Choroid plexus epithelial cell (primary cell): ENCODE measurements around the gene SYNJ2.

ENCODE experiments used
- DNase-seq: peaks from one replicate; pipeline ENCODE4 v3.0.0-alpha.2; 2010; ENCODE audit warnings: low read depth
- H3K4me3 ChIP-seq: 2 replicates; pipeline ENCODE4 v1.5.1; 2011; ENCODE audit warnings: low read depth, mild to moderate bottlenecking, control low read depth, low read length, moderate library complexity
- TF ChIP-seq, protein P1 (sequence below): conservative IDR thresholded peaks from 2 replicates; pipeline ENCODE4 v1.5.1; 2011; ENCODE audit warnings: low read depth, mild to moderate bottlenecking, control low read depth, inconsistent platforms, low read length, moderate library complexity

The SYNJ2 gene

GRCh38 chr6:158050955-158051354, 69.3 kb downstream of the SYNJ2 start:
- TF ChIP-seq, protein P1, sequence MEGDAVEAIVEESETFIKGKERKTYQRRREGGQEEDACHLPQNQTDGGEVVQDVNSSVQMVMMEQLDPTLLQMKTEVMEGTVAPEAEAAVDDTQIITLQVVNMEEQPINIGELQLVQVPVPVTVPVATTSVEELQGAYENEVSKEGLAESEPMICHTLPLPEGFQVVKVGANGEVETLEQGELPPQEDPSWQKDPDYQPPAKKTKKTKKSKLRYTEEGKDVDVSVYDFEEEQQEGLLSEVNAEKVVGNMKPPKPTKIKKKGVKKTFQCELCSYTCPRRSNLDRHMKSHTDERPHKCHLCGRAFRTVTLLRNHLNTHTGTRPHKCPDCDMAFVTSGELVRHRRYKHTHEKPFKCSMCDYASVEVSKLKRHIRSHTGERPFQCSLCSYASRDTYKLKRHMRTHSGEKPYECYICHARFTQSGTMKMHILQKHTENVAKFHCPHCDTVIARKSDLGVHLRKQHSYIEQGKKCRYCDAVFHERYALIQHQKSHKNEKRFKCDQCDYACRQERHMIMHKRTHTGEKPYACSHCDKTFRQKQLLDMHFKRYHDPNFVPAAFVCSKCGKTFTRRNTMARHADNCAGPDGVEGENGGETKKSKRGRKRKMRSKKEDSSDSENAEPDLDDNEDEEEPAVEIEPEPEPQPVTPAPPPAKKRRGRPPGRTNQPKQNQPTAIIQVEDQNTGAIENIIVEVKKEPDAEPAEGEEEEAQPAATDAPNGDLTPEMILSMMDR = no peak
- no peak overlapping the region for H3K4me3 ChIP-seq
- DNase-seq = no peak

DNA sequence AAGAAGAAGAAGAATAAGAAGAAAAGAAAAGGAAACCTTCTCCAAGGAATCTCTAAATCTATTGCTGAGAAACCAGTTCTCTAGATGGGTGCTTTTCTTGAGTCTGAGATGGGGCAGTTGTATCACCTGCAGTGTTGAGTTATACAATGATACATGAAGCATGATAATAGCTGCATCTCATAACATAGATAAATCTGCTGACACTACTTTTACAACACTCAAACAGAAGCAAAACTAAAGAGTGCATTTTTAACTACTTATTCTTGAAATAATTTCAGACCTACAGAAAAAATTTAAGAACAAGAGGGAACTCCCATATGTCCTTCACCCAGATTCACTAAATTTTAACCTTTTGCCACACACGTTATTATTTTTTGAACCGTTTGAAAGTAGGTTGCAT, 70.3 kb downstream of the SYNJ2 start:
- TF ChIP-seq, protein P1 = no peak
- DNase-seq = no peak

DNA sequence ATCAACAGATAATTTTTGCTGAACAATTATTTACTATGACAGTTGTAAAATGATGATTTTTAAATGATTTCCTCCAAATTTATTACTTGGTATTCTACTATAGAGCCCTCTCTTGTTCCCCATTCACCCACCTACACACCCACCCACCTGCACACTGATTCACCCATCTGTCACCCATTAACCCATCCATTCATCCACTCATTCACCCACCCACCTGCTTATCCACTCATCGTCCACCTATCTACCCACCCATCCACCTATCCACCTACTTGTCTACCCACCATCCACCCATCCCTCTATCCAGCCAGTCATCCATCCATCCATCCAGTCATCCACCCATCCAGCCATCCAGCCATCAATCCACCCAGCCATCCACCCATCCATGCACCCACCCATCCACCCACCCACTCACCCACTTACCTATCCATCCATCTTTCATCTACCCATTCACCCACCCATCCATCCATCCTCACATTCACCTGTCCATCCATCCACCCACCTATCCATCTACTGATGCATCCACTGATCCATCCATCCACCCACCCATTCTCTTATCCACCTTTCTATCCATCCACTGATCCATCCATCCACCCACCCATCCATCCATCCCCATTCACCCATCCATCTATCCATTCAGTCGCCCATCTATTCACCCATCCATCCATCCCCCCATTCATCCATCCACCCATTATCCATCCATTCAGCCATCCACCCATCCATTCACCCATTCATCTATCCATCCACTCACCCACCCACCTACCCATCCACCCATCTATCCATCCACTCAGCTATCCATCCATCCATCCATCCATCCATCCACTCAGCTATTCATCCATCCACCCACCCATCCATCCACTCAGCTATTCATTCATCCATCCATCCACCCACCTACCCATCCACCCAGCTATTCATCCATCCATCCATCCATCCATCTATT, 72.0 kb downstream of the SYNJ2 start:
- no peak overlapping the region for H3K4me3 ChIP-seq
- no peak for DNase-seq
- TF ChIP-seq, protein P1 = no peak

More for the DNA sequence above, 70.3 kb downstream of the SYNJ2 start:
- no peak overlapping the region for H3K4me3 ChIP-seq

GRCh38 chr6:158056355-158056754, 74.7 kb downstream of the SYNJ2 start:
- DNase-seq = no peak
- TF ChIP-seq, protein P1 = no peak
- H3K4me3 ChIP-seq = no peak overlapping the region

- no peak for DNase-seq
- H3K4me3 ChIP-seq = no peak overlapping the region
- TF ChIP-seq, protein P1 = no peak
Observed at GRCh38 chr6:158056804-158057203, 75.1 kb downstream of the SYNJ2 start.

DNA sequence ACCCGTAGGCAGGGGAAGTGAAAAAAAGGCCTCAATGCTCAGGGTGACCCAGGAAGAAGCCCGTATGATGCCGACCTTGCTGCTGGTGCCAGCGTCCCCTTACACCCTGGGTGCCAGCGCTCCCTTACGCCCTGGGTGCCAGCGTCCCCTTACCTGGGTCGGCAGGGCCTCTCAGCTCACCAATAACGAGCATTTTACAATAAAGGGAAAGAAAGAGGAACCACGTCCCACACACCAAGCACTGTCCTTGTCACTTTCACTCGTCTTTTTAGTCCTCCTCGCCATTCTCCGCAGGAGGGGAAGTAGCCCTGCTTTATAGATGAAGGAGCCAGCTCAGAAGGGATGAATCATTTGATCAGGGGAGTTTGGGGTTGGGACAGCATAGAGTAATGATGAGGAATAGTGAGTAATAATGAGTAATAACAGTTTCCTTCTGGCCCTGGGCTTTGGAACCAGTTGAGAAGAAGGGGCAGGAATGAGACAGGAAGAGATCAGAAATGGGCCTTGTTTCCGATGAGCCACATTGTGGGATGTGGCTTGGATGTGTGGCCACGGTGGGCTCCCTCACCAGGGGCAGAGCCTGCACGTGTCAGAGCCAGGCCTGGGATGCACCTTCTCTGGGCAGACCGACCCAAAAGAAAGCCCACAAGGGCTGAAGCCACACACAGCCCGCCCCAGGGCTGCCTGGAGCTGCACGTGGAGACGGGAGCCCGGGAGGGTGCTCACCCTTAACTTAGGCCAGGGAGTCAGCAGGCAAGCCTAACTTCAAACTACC, 75.7 kb downstream of the SYNJ2 start:
- DNase-seq = peak; percentile 84
- H3K4me3 ChIP-seq = no peak overlapping the region
- TF ChIP-seq, protein P1 = no peak
